Fibroblast of gingiva (primary cell): ENCODE measurements around the gene ABCB11.
"Not testable (repeated sequence)": the region's sequence is repeated elsewhere in the genome, so short reads cannot be mapped to it uniquely, and the experiment has no call there.

Experiments
- DNase-seq: peaks from one replicate; pipeline ENCODE4 v3.0.0-alpha.2; 2011; ENCODE audit warnings: low read depth

Gene ABCB11

GRCh38 chr2:168971261-168971660 lies 59.9 kb downstream of the ABCB11 start:
- no peak for DNase-seq

- DNase-seq: no peak
These were observed 60.4 kb downstream of the ABCB11 start for GRCh38 chr2:168970711-168971233.

GRCh38 chr2:168969865-168970264 lies 61.3 kb downstream of the ABCB11 start:
- DNase-seq: no peak

GRCh38 chr2:168968342-168968741 lies 62.8 kb downstream of the ABCB11 start:
- no peak for DNase-seq

- DNase-seq: no peak
These were observed 66.8 kb downstream of the ABCB11 start for GRCh38 chr2:168964251-168964807.

GRCh38 chr2:168962636-168963035 lies 68.5 kb downstream of the ABCB11 start:
- DNase-seq: no peak

- DNase-seq: peak; percentile 69
These were observed 69.5 kb downstream of the ABCB11 start for GRCh38 chr2:168961450-168962229.

GRCh38 chr2:168956392-168956791 lies 74.7 kb downstream of the ABCB11 start:
- no peak for DNase-seq

- no peak for DNase-seq
These were observed 75.8 kb downstream of the ABCB11 start for GRCh38 chr2:168955321-168955720.

- no peak for DNase-seq
These were observed 76.9 kb downstream of the ABCB11 start for GRCh38 chr2:168954256-168954655.

- DNase-seq: no peak
These were observed 78.7 kb downstream of the ABCB11 start for GRCh38 chr2:168952424-168952823.

GRCh38 chr2:168951871-168952270 lies 79.3 kb downstream of the ABCB11 start:
- DNase-seq: no peak

- no peak for DNase-seq
These were observed 81.8 kb downstream of the ABCB11 start for GRCh38 chr2:168949324-168949723.

- DNase-seq: no peak
These were observed 82.4 kb downstream of the ABCB11 start for GRCh38 chr2:168948621-168949212.

GRCh38 chr2:168945508-168945907 lies 85.6 kb downstream of the ABCB11 start:
- DNase-seq: no peak

GRCh38 chr2:168944065-168944464 lies 87.1 kb downstream of the ABCB11 start:
- DNase-seq: no peak

- DNase-seq: no peak
These were observed 89.8 kb downstream of the ABCB11 start for GRCh38 chr2:168941297-168941696.

GRCh38 chr2:168939918-168940317 lies 91.2 kb downstream of the ABCB11 start:
- DNase-seq: no peak

- no peak for DNase-seq
These were observed 92.1 kb downstream of the ABCB11 start for GRCh38 chr2:168939061-168939460.

- DNase-seq: no peak
These were observed 95.1 kb downstream of the ABCB11 start for GRCh38 chr2:168935810-168936581.

GRCh38 chr2:168934826-168935225 lies 96.3 kb downstream of the ABCB11 start:
- no peak for DNase-seq

GRCh38 chr2:168932174-168932573 lies 99.0 kb downstream of the ABCB11 start:
- DNase-seq: not testable (repeated sequence)
